ENCODE data around the gene CDC42.

Gene CDC42

GRCh38 chr1:22132517-22133235 is 80.2 kb downstream of the CDC42 start:
- no peak for DNase-seq

GRCh38 chr1:22133247-22133930 is 80.9 kb downstream of the CDC42 start:
- DNase-seq = no peak

DNA sequence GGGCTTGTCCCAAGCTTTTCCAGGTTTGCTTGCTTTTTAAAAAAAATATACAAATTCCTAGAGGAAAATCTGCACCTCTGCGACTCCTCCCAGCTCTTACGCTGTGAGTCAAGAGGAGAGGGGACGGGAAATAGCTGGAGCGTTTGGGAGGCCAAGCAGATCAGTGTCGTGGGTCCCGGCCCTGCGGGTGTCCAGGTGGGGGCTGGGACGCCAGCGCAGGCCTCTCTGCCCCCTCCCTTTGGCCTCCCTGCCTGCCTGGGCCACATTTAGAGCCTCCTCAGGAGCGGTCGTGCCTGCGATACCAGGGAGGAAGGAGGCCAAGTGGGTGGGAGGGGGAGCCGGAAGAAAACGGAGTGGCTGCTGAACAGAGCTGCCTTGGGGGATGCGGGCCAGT is 81.4 kb downstream of the CDC42 start:
- no peak for DNase-seq

GRCh38 chr1:22137004-22137720 is 84.7 kb downstream of the CDC42 start:
- no peak for DNase-seq

GRCh38 chr1:22139066-22139594 is 86.6 kb downstream of the CDC42 start:
- no peak for DNase-seq

GRCh38 chr1:22139817-22140216 is 87.3 kb downstream of the CDC42 start:
- no peak for DNase-seq

All from suppressor macrophage treated with lipopolysaccharide for 1 hour (primary cell).